ENCODE results near the gene CCDC74A.
"Not testable (repeated sequence)": the region's sequence is repeated elsewhere in the genome, so short reads cannot be mapped to it uniquely, and the experiment has no call there.

CCDC74A gene

DNA sequence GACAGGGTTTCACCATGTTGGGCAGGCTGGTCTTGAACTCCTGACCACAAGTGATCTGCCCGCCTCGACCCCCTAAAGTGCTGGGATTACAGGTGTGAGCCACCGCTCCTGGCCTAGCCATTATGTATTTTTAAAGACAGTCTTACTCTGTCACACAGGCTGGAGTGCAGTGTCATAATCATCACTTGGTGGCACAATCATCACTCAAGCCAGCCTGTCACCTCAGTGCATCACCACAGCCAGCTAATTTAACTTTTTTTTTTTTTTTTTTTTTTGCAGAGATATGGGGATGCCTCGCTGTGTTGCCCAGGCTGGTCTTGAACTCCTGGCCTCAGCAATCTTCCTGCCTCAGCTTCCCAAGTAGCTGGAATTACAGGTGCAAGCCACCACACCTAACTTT lies 24.1 kb upstream of the CCDC74A start:
- DNase-seq (ENCODE audit: low read depth, low spot score), result not testable (repeated sequence)

DNA sequence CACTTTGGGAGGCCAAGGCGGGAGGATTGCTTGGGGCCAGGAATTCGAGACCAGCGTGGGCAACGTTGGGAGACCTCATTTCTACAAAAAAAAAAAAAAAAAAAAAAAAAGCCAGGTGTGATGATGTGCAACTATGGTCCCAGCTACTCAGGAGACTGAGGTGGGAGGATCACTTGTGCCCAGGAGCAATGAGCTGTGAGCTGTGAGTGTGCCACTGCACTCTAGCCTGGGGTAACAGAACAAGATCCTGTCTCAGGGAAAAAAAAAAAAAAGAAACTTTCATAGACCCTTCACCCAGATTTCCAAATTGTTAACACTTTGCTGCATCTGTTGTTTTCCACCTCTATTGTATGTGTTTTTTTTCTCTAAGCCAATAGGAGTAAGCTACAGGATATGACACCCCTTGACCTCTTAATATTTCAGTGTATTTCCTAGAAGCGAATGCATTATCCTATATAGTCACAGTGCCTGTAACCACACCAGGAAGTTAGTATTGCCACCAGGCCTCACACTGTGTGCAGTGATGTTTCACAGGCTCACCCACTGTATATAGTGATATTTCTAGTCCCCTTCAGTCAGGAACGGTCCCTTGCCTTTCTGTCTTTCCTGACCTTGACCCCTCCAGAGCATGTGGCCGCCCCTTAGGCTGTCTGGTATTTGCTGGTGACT lies 23.5 kb upstream of the CCDC74A start:
- not testable (repeated sequence) for DNase-seq (ENCODE audit: low read depth, low spot score)

DNA sequence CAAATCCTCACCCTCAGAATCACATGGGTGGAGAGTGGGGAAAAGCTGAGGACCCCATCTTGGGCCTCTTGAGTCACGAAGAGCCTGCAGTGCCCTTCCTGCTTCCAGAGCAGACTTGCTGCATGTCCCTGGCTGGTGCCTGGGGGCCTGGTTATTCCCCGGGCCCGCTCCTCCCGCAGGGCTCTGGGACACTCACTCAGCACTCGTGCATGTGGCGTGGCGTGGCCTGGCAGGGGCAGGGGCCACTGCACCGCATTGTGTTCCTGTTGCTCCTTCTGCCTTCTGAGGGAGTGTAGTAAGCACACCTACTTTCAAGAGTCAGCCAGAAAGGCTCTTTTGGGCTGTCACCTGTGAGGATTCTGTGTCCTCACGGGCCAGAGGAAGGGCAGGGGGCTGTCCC lies 18.1 kb upstream of the CCDC74A start:
- no peak for DNase-seq (ENCODE audit: low read depth, low spot score)

DNA sequence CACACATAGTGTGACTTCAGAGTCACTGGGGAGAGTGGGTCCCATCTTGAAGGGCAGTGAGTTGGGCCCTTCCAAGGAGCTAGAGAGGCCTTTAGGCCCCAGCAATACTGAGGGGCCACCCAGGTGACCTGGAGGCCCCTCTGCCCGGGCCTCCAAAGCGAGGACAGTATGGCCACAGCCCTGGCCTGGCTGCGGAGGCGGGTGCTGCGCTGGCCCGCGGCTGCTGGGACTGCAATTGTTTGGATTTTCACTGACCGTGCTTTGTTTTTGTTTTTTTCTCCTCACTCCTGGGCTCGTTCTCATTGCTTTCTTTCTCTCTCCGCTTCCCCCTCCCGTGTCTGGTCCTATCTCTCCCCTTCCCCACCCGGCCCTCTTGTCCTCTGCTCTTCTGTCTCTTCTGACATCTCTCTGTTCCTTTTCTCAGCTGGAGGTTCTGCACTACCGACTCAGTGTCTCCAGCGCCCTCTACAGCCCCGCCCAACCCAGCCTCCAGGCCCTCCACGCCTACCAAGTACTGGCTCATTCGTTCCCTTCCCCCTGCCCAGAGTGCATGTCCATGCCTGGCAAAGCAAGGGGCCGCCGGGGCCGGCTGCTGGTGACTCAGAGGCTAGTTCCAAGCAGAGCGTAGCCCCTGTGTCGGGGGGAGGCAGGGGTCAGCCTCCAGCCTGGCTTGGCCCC lies 16.3 kb upstream of the CCDC74A start:
- DNase-seq (ENCODE audit: low read depth, low spot score), result peak; percentile 73

DNA sequence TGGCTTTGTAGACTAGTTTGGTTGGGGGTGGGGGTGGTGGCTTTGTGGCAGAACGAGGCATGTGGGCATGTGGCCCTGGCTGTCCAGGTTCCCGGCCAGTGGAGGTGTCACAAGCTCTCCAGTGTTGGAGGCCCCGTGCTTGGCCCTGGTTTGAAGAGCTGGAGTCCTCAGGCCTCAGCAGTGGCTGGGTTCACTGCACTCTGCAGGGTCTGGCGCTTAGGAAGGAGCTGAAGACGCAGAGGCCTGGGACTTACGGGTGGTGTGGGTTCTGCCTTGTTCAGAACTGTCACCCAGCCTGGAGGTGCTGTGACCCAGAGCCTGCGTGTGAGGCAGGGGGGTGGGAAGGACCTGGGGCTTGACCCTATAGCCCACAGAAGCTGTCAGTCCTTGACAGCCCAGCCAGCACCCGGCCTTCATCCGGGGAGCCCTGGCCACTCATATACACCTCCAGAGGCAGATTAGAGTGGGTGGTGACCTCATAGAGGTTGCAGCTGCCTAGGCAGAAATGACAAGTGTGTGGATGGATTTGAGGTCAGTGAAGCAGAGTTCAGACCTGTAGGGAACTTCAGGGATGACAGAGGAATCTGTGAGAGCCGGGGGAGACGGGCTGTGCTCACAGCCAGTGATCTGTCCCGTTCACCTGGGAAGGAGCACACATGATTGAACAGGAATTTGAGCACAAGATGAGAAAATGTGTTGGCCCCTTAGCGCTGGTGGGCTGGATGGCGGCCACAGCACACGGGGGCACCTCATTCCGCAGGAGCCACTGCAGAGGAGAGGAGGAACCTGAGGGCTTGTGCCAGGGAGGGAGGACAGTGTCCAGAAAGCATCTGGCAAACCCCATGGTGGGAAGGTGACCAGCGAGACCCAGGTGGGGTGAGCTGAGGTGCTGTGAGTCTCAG lies 15.5 kb upstream of the CCDC74A start:
- not testable (repeated sequence) for DNase-seq (ENCODE audit: low read depth, low spot score)

DNA sequence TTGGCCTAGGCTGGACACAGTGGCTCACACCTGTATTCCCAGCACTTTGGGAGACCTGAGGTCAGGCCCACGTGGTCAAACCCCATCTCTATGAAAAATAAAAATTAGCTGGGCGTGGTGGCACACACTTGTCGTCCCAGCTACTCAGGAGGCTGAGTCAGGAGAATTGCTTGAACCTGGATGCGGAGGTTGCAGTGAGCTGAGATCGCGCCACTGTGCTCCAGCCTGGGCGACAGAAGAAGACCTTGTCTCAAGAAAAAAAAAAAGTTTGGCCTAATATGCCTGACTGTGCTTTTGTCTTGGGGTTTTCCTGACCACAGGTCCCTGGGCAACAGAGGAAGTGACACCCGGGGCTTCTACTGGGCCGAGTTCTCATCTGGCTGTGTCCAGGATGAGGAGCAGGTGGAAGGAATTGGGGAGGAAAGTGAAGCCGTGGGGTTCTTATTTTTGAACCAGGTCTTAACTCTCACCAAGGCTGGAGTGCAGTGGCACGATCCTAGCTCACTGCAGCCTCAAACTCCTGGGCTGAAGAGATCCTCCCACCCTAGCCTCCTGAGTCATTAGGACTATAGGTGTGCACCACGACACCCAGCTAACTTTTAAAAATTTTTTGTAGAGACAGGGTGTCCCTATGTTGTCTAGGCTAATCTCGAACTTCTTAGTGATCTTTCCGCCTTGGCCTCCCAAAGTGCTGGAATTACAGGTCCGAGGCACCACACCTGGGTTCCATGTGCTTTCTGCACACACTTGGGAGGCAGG lies 13.1 kb upstream of the CCDC74A start:
- DNase-seq (ENCODE audit: low read depth, low spot score), result not testable (repeated sequence)

DNA sequence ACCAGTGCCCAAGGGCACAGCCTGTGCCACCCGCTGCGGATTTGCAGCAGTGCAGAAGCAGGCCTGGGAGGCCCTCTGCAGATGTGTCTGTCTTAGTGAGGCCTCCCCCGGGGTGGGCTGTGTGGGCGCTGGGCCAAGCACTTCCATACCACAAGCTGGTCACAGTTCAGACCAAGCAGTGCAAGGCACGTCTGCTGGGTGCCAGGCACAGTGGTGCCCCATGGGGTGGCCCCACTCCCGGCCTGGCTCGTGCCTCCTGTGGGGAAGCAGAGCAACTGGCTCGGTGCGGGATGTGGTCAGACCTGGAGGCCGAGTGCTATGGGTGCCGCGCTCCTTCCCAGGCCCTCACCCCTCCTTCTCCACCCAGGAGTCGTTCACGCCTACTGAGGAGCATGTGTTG lies 12.5 kb upstream of the CCDC74A start:
- not testable (repeated sequence) for DNase-seq (ENCODE audit: low read depth, low spot score)

DNA sequence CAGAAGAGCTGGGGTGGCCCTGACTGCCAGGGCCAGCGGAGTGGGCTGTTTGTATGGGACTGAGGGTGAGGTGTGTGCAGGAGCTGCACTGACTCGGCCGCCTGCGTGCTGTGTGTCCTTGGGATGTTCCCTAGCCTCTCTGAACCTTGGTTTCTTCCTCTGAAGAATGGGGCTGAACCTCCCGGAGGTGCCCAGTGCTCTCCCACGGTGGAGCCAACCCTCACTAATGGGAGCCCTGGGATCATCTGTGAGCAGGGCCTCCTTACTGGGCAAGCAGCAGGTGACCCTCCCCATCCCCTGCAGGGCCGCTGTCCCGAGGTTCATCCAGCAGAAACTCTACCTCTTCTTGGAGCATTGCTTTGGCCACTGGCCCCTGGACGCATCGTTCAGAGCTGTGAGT lies 11.7 kb upstream of the CCDC74A start:
- no peak for DNase-seq (ENCODE audit: low read depth, low spot score)

DNA sequence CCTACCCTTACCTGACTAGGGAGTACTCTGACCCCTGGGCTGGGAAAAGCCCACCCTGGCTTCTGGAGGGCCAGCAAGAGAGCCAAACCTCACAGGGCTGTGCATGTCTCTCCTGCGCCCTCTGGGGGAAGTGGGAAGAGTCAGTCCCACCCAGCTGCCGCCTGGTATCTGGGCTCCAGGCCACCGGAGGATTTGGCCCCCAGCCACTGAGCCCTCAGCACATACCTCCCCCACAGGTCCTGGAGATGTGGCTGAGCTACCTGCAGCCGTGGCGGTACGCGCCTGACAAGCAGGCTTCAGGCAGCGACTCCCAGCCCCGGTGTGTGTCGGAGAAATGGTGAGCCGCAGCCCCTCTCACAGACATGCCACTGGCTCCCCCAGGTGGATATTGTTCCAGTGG lies 11.1 kb upstream of the CCDC74A start:
- peak; percentile 64 for DNase-seq (ENCODE audit: low read depth, low spot score)

DNA sequence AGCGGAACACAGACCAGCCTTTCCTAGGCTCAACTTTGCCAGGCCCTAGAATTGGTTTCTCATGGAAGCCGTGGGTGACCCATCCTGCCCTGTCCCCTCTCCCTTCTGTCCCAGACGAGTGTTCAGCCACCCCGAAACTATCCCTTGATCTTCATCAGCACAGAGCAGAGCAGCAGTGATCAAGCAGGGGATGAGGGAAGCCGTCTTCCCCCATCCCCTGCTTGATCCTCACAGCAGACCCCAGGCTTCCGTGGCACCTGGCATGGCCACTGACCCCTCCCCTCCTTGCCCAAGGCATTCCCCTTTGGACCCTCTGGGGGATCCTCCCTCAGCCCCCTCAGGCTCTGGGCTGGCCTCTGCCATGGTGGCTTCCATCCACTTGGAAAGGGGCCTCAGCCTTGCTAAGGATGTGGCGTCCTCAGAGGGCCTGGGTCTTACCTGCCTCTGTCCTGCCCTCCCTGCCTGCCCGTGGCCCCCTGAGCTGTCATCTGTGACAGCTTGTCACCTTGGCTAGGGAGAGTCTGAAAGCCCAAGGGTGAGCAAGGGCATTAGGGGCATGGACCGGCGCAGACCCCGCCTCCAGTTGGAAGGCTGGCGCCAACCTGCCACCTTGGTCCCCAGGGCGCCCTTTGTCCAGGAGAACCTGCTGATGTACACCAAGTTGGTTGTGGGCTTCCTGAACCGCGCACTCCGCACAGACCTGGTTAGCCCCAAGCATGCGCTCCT lies 10.4 kb upstream of the CCDC74A start:
- DNase-seq (ENCODE audit: low read depth, low spot score), result no peak

DNA sequence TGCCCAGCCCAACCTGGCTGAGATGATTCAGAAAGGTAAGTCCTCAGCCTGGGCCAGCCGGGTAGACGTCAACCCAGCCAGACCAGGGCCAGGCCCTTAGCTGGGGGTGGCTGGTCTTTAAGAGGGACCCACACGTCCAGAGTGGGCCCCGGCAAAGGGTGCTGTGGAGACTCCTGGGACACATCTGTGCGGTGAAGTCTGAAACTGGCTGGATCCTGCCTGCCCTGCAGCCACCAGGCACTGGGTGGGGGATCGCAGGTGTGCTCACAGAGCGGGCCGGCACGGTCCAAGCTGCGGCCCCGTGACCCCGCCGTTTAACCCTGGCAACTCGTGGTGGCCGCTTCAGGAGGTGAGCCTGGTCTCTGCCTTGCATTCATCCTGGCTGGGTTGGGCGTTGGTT lies 9.8 kb upstream of the CCDC74A start:
- DNase-seq (ENCODE audit: low read depth, low spot score), result not testable (repeated sequence)

DNA sequence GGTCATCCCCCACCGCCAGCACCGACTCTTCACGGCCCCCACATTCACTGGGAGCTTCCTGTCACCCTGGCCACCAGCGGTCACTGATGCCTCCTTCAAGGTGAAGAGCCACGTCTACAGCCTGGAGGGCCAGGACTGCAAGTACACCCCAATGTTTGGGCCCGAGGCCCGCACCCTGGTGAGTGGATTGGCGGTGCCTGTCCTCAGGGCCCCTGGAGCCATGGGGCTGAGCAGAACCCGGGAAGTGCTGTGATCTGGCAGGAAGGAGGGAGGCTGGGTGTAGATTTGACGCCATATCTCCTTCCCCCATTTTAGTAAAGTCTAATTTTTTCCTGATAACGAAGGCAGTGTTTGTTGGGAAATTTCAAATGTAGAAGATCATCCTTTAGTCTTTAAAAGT lies 9.2 kb upstream of the CCDC74A start:
- not testable (repeated sequence) for DNase-seq (ENCODE audit: low read depth, low spot score)

DNA sequence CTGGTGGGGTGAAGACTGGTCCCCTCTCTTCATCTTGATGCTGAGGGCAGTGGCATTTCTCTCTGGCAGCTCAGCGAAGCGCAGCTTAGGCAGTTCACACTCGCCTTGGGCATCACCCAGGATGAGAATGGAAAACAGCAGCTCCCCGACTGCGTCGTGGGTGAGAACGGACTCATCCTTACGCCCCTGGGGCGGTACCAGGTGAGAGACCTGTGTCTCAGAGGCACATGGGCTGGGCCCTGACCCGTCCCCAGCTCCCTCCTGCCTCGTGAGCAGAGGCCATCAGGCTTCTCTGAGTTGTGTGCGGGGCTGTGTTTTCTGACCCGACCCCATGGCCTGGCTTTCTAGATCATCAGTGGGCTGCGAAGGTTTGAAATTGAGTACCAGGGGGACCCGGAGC lies 8.2 kb upstream of the CCDC74A start:
- DNase-seq (ENCODE audit: low read depth, low spot score), result no peak

DNA sequence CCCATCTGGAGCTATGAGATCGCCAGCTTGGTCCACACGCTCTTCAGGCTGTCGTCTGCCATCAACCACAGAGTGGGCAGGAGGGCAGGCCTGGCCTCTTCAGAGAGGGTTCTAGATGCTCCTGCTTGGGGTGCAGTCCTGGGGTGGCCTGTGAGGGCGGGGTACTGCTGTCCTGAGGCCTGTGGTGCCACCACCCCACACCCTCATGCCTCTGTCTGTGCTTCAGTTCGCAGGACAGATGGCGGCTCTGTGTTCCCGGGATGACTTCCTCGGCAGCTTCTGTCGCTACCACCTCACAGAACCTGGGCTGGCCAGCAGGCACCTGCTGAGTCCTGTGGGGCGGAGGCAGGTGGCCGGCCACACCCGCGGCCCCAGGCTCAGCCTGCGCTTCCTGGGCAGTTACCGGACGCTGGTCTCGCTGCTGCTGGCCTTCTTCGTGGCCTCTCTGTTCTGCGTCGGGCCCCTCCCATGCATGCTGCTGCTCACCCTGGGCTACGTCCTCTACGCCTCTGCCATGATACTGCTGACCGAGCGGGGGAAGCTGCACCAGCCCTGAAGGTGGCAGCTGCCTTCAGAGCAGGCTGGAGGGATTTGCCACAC lies 7.7 kb upstream of the CCDC74A start:
- DNase-seq (ENCODE audit: low read depth, low spot score), result not testable (repeated sequence)

DNA sequence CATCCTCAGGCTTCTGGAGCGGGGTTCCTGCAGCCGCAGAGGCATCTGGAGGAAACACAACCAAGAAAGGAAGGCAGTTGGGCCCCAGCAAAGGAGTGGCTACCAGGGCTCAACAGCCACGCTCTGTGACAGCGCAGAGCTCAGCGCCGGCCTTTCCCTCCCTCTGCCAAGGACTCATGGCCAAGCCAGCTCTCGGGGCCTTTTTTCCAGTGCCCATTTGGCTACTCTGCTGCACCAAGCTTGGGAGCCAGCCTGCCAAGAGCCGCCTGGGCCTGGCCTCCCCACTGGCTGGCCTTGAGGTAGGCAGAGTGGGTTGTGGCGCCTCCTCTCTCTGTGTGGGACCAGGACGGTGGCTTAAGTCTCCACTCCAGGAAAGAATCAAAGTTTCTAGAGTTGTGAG lies 7.2 kb upstream of the CCDC74A start:
- DNase-seq (ENCODE audit: low read depth, low spot score), result no peak

DNA sequence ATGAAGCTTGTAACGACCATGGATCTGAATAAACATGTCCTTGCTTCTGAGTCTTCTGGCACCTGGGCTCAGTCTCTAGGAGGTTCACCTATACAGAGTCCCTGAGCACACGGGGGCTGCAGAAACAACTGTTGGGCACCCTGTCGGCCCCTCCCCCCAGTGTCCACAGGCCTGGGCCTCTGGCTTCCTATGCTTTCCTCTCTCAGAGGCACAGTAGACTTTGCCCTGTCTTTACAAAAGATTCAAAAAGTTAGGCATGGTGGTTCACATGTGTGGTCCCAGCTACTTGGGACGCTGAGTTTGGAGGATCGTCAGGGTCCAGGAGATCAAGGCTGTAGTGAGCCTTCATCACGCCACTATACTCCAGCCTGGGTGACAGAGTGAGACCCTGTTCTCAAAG lies 6.2 kb upstream of the CCDC74A start:
- not testable (repeated sequence) for DNase-seq (ENCODE audit: low read depth, low spot score)

DNA sequence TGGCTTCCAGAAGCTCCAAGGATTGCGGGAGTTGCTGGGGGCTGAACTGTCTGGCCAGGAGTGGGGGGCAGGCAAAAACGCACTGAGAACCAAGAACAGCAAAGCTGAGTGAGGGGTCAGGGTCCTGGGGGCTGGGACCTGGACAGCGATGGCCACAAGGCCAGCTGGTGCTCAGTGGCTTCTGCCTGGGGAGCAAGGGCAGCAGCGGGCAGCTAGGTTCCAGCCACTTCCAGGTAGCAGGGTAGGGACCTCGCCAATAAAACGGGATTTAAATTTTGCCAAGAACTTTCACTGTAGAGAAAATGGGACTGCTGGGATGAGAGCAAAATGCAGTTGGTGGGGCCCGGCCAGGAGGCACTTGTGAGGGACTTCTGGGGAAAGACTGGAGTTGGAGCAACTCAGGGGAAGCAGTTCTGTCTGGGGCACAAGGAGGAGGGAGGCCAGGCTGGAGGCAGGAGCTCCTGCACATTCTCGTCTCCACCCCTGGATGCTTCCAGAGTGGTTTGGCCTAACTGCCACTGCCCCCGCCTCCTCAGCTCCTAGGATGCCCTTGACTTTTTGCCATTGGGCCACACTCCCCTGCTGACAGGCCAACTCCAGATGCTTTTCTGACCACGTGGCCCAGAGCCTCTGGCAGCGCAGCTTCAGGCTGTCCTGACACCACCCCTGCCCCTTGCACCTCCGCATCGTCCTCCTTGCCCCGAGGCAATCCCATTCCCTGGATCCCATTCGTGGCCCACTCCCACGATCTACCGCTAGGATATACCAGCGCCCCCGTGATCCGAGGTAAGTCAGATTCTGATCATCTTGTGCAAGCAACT lies 5.5 kb upstream of the CCDC74A start:
- DNase-seq (ENCODE audit: low read depth, low spot score), result no peak

DNA sequence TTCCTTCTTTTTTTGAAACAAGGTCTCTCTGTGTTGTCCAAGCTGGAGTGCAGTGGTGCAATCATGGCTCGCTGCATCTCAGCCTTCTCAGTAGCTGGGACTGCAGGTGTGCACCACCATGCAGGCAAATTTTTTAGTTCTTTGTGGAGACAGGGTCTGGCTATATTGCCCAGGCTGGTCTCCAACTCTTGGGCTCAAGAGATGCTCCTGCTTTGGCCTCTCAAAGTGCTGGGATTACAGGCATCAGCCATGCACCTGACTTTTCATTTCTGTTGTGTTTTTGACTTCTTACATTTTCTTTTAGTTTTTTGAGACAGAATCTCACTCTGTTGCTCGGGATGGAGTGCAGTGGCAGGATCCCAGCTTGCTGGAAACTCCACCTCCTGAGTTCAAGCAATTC lies 2.4 kb upstream of the CCDC74A start:
- not testable (repeated sequence) for DNase-seq (ENCODE audit: low read depth, low spot score)

DNA sequence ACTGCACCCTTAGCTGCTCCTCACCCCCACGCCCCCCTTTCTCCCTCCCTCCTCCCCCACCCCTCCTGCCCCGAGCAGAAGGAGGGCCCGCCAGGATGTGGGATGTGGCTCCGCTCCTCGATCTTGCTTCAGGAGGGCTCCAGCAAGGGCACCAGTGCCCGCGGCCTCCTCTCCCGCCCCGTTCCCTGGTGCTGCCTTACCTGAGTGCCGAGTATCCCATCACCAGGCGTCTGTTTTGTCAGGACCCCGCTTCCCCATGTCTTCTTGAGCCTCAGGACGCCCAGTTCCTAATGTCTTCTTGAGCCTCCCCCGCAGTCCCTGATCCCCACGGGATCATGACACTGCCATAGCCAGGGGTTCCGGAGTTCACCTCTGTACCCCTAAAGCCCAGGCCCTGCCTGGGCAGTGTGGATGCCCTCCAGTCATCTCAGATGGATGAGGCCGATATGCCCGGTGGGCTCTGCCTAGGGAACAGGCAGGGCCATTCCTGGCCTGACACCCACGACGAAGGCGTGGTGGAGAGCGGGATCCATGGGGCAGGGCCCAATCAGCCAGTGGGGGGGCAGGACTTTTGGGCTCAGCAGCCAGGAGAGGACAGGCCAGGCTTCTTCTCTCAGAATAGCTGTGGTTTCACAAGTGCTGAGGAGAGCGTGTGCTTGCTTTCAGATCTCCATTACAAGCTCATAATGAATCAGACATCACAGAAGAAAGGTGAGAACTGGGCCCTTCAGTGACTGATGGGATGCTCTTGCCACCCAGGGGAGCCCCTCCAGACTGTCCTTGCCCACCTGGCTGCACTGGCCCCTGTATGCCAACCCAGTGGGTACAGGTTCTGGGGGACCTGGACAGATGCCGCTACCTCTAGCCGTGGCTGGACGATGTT lies 1.5 kb downstream of the CCDC74A start:
- DNase-seq (ENCODE audit: low read depth, low spot score), result not testable (repeated sequence)
